GM19468 (cell line): ENCODE measurements around the gene GPR61.

ENCODE experiments used
- ATAC-seq: cut with Tn5 transposase; IDR thresholded peaks from one replicate; pipeline ENCODE4 v1.9.1; 2021; ENCODE audit warnings: mild to moderate bottlenecking, moderate library complexity, moderate number of reproducible peaks; ENCODE audit not compliant: unreplicated experiment; ENCODE audit errors: extremely low read depth

GPR61 gene, protein sequence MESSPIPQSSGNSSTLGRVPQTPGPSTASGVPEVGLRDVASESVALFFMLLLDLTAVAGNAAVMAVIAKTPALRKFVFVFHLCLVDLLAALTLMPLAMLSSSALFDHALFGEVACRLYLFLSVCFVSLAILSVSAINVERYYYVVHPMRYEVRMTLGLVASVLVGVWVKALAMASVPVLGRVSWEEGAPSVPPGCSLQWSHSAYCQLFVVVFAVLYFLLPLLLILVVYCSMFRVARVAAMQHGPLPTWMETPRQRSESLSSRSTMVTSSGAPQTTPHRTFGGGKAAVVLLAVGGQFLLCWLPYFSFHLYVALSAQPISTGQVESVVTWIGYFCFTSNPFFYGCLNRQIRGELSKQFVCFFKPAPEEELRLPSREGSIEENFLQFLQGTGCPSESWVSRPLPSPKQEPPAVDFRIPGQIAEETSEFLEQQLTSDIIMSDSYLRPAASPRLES

GRCh38 chr1:109539676-109540075 is at the start of gene GPR61:
TSS of gene GPR61 (plus strand) at chr1:109539872. CDS start at chr1:109543023, 3,151 bp downstream.
- ATAC-seq = no peak

GRCh38 chr1:109490029-109490933 is 49.4 kb upstream of the GPR61 start:
- ATAC-seq = no peak

GRCh38 chr1:109490934-109491302 is 48.8 kb upstream of the GPR61 start:
- ATAC-seq = no peak

- no peak for ATAC-seq
Observed at GRCh38 chr1:109491372-109491771, 48.3 kb upstream of the GPR61 start.

DNA sequence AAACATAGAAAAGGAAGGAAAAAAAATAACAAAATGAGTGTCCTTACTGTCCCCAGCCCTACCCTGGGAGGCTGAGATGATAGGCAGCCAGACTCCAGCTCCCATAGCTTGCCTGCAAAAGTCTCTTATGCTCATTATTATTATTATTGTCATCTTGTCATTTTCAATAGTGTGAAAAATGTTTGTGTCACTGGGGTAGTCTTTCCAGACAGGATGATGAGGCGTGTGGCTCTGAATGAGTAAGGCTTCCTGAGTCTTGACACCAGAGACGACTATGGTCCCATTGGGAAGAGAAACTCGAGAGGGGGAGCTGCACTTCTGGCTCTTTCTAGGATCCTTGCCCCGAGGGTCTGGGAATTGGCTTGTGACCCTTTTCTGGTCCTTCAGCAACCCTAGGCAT is 46.9 kb upstream of the GPR61 start:
- ATAC-seq = no peak

GRCh38 chr1:109493227-109493626 is 46.4 kb upstream of the GPR61 start:
- no peak for ATAC-seq

GRCh38 chr1:109493805-109494539 is 45.7 kb upstream of the GPR61 start, which contains the start of gene CYB561D1:
TSS of gene CYB561D1 (plus strand) at chr1:109494094. CDS start at chr1:109494140, 46 bp downstream.
- ATAC-seq = peak; percentile 78

DNA sequence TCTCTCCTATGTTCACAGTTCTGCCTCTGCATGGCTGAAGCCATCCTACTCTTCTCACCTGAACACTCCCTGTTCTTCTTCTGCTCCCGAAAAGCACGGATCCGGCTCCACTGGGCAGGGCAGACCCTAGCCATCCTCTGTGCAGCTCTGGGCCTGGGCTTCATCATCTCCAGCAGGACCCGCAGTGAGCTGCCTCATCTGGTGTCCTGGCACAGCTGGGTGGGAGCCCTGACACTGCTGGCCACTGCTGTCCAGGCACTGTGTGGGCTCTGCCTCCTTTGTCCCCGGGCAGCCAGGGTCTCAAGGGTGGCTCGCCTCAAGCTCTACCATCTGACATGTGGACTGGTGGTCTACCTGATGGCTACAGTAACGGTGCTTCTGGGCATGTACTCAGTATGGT is 43.9 kb upstream of the GPR61 start:
- no peak for ATAC-seq

DNA sequence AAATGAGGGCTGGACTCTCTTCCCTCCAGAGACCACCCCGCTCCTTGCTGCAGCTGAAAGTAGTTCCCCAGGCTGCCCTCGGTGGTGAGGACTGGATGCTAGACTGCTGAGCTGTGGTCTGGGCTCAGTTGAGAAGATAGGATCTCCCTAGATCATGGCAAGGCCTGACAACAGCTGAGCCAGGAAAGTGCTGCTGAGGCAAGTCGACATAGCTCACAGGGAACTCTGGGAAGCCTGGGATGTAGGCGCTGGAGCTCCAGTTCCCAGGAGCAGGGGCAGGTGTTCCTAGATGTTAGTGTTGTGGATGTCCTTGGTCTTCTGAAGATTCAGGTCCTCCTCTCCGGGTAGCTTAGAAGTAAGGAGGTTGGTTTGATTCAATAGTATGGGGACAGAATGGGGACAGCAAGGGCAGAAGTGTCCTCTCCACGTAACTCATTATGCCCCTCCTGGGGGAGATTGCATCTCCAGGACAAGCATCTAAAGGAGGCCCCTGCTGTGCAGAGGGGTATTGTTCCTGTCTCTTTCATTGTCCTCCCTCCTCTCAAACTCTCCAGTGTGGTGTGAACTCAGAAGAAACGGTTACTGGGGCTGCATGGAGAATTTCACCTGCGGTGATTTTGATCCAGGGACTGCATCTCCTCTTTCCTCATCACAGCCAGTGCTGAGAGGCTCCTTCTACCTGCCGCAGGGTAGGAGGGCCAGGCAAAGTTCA is 42.1 kb upstream of the GPR61 start:
- no peak for ATAC-seq

DNA sequence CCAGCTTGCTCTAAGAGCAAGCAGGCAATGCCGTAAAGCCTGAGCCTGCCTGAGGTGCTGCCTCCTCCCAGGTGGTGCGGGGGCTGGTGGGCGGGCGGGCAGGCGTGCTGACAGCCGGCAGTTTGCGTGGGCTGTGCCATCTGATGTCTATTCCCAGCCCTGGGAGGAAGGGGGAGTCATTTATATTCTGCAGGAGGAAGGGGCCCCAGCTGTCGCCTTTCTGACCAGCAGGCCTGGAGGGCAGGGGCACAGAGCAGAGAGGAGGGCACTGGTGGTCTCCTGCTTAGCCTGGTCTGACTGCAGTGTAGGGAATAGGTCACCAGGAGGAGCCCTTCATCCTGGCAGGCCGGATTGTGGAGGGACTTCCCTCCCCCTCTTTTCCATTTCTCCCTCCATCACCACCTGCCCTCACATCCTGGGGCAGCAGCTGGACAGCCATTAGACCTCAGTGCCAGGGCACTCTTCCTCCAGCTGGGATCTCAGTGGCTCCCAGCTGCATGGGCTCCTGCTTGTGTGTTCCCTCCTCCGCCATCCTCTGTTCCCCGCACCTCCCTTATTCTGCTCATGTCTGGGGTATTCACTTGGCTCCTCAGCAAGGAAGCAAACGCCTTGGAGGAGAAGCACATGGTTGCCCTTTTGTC is 41.4 kb upstream of the GPR61 start:
- ATAC-seq = no peak

GRCh38 chr1:109499081-109499480 is 40.6 kb upstream of the GPR61 start:
- no peak for ATAC-seq

DNA sequence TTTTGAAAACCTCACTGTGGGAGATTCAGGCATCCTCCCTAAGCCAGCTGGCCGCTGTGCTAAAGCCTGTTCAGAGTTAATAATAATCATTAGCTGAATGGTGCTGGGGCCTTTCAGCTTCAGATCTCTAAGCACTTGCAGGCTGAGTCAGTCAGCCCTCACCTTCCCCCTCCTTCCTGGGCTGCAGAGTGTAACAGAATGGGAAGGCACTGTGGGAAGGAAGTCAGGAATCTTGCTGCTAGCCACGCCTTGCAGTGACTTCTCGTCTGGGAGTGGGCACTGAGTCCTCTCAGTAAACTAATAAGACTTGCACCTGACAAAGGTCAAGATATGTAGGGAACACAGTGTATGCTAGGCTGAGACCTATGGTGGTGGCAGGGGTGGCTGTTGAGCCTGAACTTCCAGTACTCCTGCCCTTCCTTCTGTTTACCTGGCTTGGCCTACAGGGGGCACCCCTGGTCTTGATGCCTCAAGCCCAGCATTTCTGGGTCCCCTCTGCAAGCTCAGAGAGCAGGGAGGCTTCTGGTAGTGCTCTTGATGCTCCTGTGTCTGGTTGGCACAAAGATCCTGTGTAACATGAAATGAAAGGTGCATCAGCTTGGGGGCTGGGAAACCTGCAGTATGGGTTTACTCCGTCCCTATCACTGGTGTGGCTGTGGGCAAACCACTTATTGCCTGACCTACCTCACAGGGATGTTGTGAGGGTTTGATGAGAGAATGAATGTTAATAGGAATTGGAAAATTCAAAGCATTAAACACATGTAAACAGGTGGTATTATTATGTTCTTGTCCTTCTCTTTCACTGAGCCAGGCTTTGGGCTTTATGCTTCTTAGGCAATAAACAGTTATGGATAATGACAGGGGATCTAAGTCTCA is 39.8 kb upstream of the GPR61 start:
- ATAC-seq = no peak

GRCh38 chr1:109500941-109501381 is 38.7 kb upstream of the GPR61 start:
- ATAC-seq = no peak

GRCh38 chr1:109501644-109502363 is 37.9 kb upstream of the GPR61 start:
- ATAC-seq = no peak

- ATAC-seq = no peak
Observed at GRCh38 chr1:109502364-109502851, 37.3 kb upstream of the GPR61 start.

- no peak for ATAC-seq
Observed at GRCh38 chr1:109503935-109504334, 35.7 kb upstream of the GPR61 start.

DNA sequence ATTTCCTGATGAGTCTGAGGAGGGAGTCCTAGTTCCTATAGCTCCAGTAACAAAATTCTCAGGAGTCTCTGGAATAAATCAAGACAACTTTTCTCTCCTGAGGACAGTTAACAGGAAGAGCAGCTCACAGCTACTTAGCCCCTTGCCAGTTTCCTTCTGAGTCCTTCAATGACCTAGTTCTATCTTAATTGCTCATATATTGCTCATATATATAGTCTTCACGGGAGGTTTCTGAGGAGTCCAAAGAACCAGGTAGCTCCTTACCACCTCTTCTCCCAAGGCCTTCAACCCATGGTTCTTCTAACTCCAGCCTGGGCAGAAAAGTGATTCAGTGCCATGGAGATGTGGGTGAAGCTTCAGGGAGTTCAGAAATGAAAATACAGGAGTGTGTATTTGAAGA is 34.7 kb upstream of the GPR61 start:
- ATAC-seq = no peak
